GM04504 (cell line): Measurements from ENCODE around the gene NMNAT2.
A peak's percentile ranks its signal among the peaks of the same experiment; 100 is the strongest.

Source experiments
- DNase-seq: peaks from one replicate; pipeline ENCODE4 v3.0.0-alpha.2; 2012; ENCODE audit warnings: low read depth

NMNAT2 gene

GRCh38 chr1:183365093-183365492 lies 53.1 kb downstream of the NMNAT2 start:
- no peak for DNase-seq

GRCh38 chr1:183363972-183364371 lies 54.2 kb downstream of the NMNAT2 start:
- no peak for DNase-seq

GRCh38 chr1:183361081-183361480 lies 57.1 kb downstream of the NMNAT2 start:
- DNase-seq = no peak

- DNase-seq = no peak
These were observed 57.7 kb downstream of the NMNAT2 start for GRCh38 chr1:183360473-183360872.

- DNase-seq = no peak
These were observed 61.5 kb downstream of the NMNAT2 start for GRCh38 chr1:183356534-183357182.

GRCh38 chr1:183355797-183356196 lies 62.4 kb downstream of the NMNAT2 start:
- no peak for DNase-seq

- DNase-seq = no peak
These were observed 63.0 kb downstream of the NMNAT2 start for GRCh38 chr1:183355181-183355580.

GRCh38 chr1:183353597-183353996 lies 64.6 kb downstream of the NMNAT2 start:
- no peak for DNase-seq

- DNase-seq = peak; percentile 38
These were observed 68.9 kb downstream of the NMNAT2 start for GRCh38 chr1:183349201-183349711.

- no peak for DNase-seq
These were observed 71.9 kb downstream of the NMNAT2 start for GRCh38 chr1:183346276-183346732.

- no peak for DNase-seq
These were observed 78.5 kb downstream of the NMNAT2 start for GRCh38 chr1:183339556-183340167.

- DNase-seq = no peak
These were observed 87.0 kb downstream of the NMNAT2 start for GRCh38 chr1:183331091-183331742.

GRCh38 chr1:183330335-183330734 lies 87.8 kb downstream of the NMNAT2 start:
- no peak for DNase-seq

GRCh38 chr1:183328371-183328770 lies 89.8 kb downstream of the NMNAT2 start:
- DNase-seq = no peak

- no peak for DNase-seq
These were observed 90.5 kb downstream of the NMNAT2 start for GRCh38 chr1:183327434-183328290.

GRCh38 chr1:183323849-183324683 lies 94.1 kb downstream of the NMNAT2 start:
- no peak for DNase-seq

- no peak for DNase-seq
These were observed 98.6 kb downstream of the NMNAT2 start for GRCh38 chr1:183319606-183320005.

- DNase-seq = no peak
These were observed 99.1 kb downstream of the NMNAT2 start for GRCh38 chr1:183319051-183319450.

GRCh38 chr1:183318433-183318832 lies 99.7 kb downstream of the NMNAT2 start:
- peak; percentile 74 for DNase-seq

GRCh38 chr1:183315991-183316758 lies 102.0 kb downstream of the NMNAT2 start:
- no peak for DNase-seq
